Measurements from ENCODE around the gene CAMK1D.
"Not testable (repeated sequence)": the region's sequence is repeated elsewhere in the genome, so short reads cannot be mapped to it uniquely, and the experiment has no call there.

The CAMK1D gene

GRCh38 chr10:12431151-12432101, 82.1 kb downstream of the CAMK1D start:
- DNase-seq (ENCODE audit: low read depth), result no peak

- DNase-seq (ENCODE audit: low read depth), result no peak
These were observed 83.2 kb downstream of the CAMK1D start for GRCh38 chr10:12432402-12433189.

- DNase-seq (ENCODE audit: low read depth), result no peak
These were observed 84.9 kb downstream of the CAMK1D start for GRCh38 chr10:12434277-12434676.

- DNase-seq (ENCODE audit: low read depth), result not testable (repeated sequence)
These were observed 85.3 kb downstream of the CAMK1D start for GRCh38 chr10:12434677-12435076.

- DNase-seq (ENCODE audit: low read depth), result no peak
These were observed 86.0 kb downstream of the CAMK1D start for GRCh38 chr10:12435348-12435747.

GRCh38 chr10:12438919-12439692, 89.8 kb downstream of the CAMK1D start:
- DNase-seq (ENCODE audit: low read depth), result no peak

GRCh38 chr10:12439767-12440166, 90.4 kb downstream of the CAMK1D start:
- not testable (repeated sequence) for DNase-seq (ENCODE audit: low read depth)

GRCh38 chr10:12443026-12443425, 93.7 kb downstream of the CAMK1D start:
- no peak for DNase-seq (ENCODE audit: low read depth)

- no peak for DNase-seq (ENCODE audit: low read depth)
These were observed 95.8 kb downstream of the CAMK1D start for GRCh38 chr10:12444981-12445700.

GRCh38 chr10:12445701-12446334, 96.5 kb downstream of the CAMK1D start:
- DNase-seq (ENCODE audit: low read depth), result no peak

GRCh38 chr10:12448340-12448728, 99.0 kb downstream of the CAMK1D start:
- DNase-seq (ENCODE audit: low read depth), result no peak

- DNase-seq (ENCODE audit: low read depth), result no peak
These were observed 99.5 kb downstream of the CAMK1D start for GRCh38 chr10:12448729-12449391.

GRCh38 chr10:12455318-12455717, 106.0 kb downstream of the CAMK1D start:
- DNase-seq (ENCODE audit: low read depth), result no peak

GRCh38 chr10:12455766-12456165, 106.4 kb downstream of the CAMK1D start:
- DNase-seq (ENCODE audit: low read depth), result no peak

- no peak for DNase-seq (ENCODE audit: low read depth)
These were observed 110.0 kb downstream of the CAMK1D start for GRCh38 chr10:12459340-12459739.

- DNase-seq (ENCODE audit: low read depth), result no peak
These were observed 110.4 kb downstream of the CAMK1D start for GRCh38 chr10:12459762-12460161.

- DNase-seq (ENCODE audit: low read depth), result no peak
These were observed 114.1 kb downstream of the CAMK1D start for GRCh38 chr10:12463459-12463838.

GRCh38 chr10:12465385-12466136, 116.2 kb downstream of the CAMK1D start:
- no peak for DNase-seq (ENCODE audit: low read depth)

GRCh38 chr10:12466704-12467305, 117.5 kb downstream of the CAMK1D start:
- no peak for DNase-seq (ENCODE audit: low read depth)

Measured in fibroblast of the conjunctiva (primary cell).